ENCODE measurements around the gene UBAP2. TPM values are rescaled to one million over a fixed set of nuclear protein-coding genes. Genes with fewer than 3 reads are reported as not detected.

UBAP2 gene
- total RNA-seq, 1 experiment from 2014 or later, result 33.4 TPM

- intact Hi-C loops (cut with micrococcal nuclease), result loop anchor here (5.0 kb wide), 2 partner anchors 146 to 256 kb away; partner anchors contain the start of gene UBE2R2
- Mint-ChIP-seq H3K27me3 (ENCODE audit: insufficient read depth, unreplicated experiment) (no peaks in the 10 kb centered on the region), H3K27ac (ENCODE audit: low read depth, unreplicated experiment) (peak overlapping the region; percentile 81), H3K9me3 (ENCODE audit: unreplicated experiment) (no peaks in the 10 kb centered on the region), H3K4me1 (ENCODE audit: insufficient read depth, unreplicated experiment) (peaks cover 22% of the 10 kb centered on the region), H3K4me3 (ENCODE audit: unreplicated experiment) (no peak overlapping the region), H3K36me3 (ENCODE audit: insufficient read depth, unreplicated experiment) (no peaks in the 10 kb centered on the region)
- TF ChIP-seq CTCF (IDR thresholded peaks at IDR 0.05; ENCODE audit: unreplicated experiment), result no peak
- ChIA-PET POLR2A (interaction anchor here (0.6 to 4.7 kb wide), 25 partner anchors 8 to 564 kb away, joined by 3 to 105 read pairs (median 4); partner anchors contain the start of genes UBAP1 and UBAP2), CTCF (interaction anchor here (0.6 to 4.1 kb wide), 44 partner anchors 10 to 1043 kb away, joined by 3 to 39 read pairs (median 4); partner anchors contain the start of genes UBAP1 and UBAP2)
- BruUV-seq (replicated peaks), result no TSS peak
- peak; percentile 80 for DNase-seq (ENCODE audit: unreplicated experiment)
Observed at GRCh38 chr9:34072868-34073590, 24.3 kb upstream of the UBAP2 start.

- no peak for TF ChIP-seq CTCF (IDR thresholded peaks at IDR 0.05; ENCODE audit: unreplicated experiment)
- CTCF ChIA-PET, result interaction anchor here (0.6 to 4.1 kb wide), 17 partner anchors 13 to 464 kb away, joined by 3 to 39 read pairs (median 5); partner anchors contain the start of gene UBAP2
- BruUV-seq (replicated peaks), result no TSS peak
Observed at GRCh38 chr9:34072410-34072809, 23.7 kb upstream of the UBAP2 start.

GRCh38 chr9:34070606-34071324 lies 22.1 kb upstream of the UBAP2 start:
- peak overlapping the region; percentile 41 for H3K27ac Mint-ChIP-seq (ENCODE audit: low read depth, unreplicated experiment)
- DNase-seq (ENCODE audit: unreplicated experiment), result peak; percentile 22
- ChIA-PET CTCF (interaction anchor here (0.6 to 3.7 kb wide), 4 partner anchors 23 to 745 kb away, joined by 3 to 20 read pairs (median 3); partner anchors contain the start of gene UBAP2), POLR2A (interaction anchor here (0.6 to 4.7 kb wide), 3 partner anchors 14 to 54 kb away, joined by 3 to 105 read pairs (median 3); partner anchors contain the start of gene UBAP2)
- H3K9me3 Mint-ChIP-seq (ENCODE audit: unreplicated experiment), result no peaks in the 10 kb centered on the region
- H3K27me3 Mint-ChIP-seq (ENCODE audit: insufficient read depth, unreplicated experiment), result no peaks in the 10 kb centered on the region
- TF ChIP-seq CTCF (IDR thresholded peaks at IDR 0.05; ENCODE audit: unreplicated experiment), result no peak
- intact Hi-C loops (cut with micrococcal nuclease), result loop anchor here (5.0 kb wide), 2 partner anchors 143 to 253 kb away; partner anchors contain the start of gene UBE2R2
- BruUV-seq (replicated peaks), result no TSS peak
- H3K4me3 Mint-ChIP-seq (ENCODE audit: unreplicated experiment), result no peak overlapping the region
- H3K4me1 Mint-ChIP-seq (ENCODE audit: insufficient read depth, unreplicated experiment), result peaks cover 22% of the 10 kb centered on the region
- H3K36me3 Mint-ChIP-seq (ENCODE audit: insufficient read depth, unreplicated experiment), result no peaks in the 10 kb centered on the region

More at GRCh38 chr9:34072410-34072809, 23.7 kb upstream of the UBAP2 start:
- DNase-seq (ENCODE audit: unreplicated experiment), result peak; percentile 81
- Mint-ChIP-seq H3K27me3 (ENCODE audit: insufficient read depth, unreplicated experiment) (no peaks in the 10 kb centered on the region), H3K4me1 (ENCODE audit: insufficient read depth, unreplicated experiment) (peaks cover 22% of the 10 kb centered on the region), H3K4me3 (ENCODE audit: unreplicated experiment) (no peak overlapping the region), H3K36me3 (ENCODE audit: insufficient read depth, unreplicated experiment) (no peaks in the 10 kb centered on the region), H3K9me3 (ENCODE audit: unreplicated experiment) (no peaks in the 10 kb centered on the region), H3K27ac (ENCODE audit: low read depth, unreplicated experiment) (peak overlapping the region; percentile 81)
- POLR2A ChIA-PET, result interaction anchor here (0.6 to 4.7 kb wide), 16 partner anchors 8 to 448 kb away, joined by 3 to 105 read pairs (median 4); partner anchors contain the start of genes UBAP1 and UBAP2
- intact Hi-C loops (cut with micrococcal nuclease), result loop anchor here (5.0 kb wide), 2 partner anchors 145 to 255 kb away; partner anchors contain the start of gene UBE2R2

Measured in MCF 10A (cell line).